AG09319 (cell line): ENCODE measurements around the gene KLF14.

ENCODE experiments used
- DNase-seq: peaks from one replicate; pipeline ENCODE4 v3.0.0-alpha.2; 2010; ENCODE audit warnings: low read depth; ENCODE audit errors: extremely low read depth
- TF ChIP-seq, protein P1 (sequence below): IDR thresholded peaks from 2 replicates; pipeline ENCODE4 v1.5.1; 2011; ENCODE audit warnings: low read depth, mild to moderate bottlenecking, inconsistent platforms, low read length, moderate library complexity

Gene KLF14

DNA sequence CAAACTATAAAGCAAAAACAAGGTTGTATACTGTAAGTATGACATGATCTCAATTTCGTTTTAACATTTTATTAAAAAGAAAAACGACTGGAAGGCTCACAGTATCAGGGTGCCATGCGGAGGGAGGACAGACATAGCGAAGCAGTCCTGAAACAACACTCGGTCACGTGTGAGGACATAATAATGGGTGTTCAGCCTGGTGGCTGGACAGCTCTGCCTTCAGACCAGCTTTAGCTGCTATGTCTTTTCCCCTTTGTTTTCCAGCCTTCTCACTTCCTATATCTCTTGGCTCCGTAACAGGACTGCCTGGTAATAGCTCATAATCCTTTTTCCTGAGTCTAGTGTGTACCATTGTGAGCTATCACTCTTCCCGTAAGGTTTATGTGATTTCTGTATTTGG lies 18.4 kb upstream of the KLF14 start:
- TF ChIP-seq, protein P1, sequence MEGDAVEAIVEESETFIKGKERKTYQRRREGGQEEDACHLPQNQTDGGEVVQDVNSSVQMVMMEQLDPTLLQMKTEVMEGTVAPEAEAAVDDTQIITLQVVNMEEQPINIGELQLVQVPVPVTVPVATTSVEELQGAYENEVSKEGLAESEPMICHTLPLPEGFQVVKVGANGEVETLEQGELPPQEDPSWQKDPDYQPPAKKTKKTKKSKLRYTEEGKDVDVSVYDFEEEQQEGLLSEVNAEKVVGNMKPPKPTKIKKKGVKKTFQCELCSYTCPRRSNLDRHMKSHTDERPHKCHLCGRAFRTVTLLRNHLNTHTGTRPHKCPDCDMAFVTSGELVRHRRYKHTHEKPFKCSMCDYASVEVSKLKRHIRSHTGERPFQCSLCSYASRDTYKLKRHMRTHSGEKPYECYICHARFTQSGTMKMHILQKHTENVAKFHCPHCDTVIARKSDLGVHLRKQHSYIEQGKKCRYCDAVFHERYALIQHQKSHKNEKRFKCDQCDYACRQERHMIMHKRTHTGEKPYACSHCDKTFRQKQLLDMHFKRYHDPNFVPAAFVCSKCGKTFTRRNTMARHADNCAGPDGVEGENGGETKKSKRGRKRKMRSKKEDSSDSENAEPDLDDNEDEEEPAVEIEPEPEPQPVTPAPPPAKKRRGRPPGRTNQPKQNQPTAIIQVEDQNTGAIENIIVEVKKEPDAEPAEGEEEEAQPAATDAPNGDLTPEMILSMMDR, result no peak
- DNase-seq, result no peak

DNA sequence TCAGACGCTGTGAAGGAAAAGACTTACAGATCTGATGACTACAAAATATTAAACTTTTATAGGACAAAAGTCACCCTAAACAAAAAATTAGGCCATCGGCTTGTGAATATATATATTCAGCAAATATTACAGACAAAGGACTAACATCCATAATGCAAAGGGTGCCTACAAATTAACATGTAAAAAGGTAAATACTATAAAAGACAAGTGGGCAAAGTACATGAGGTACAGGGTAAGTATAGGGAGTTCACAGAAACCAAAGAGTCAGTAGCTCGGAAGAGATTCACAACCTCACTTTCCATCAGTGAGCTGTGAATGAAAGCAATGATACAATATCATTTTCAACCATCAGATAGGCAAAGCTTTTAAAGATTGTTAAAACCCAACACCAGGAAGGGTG lies 16.7 kb upstream of the KLF14 start:
- DNase-seq, result no peak
- TF ChIP-seq, protein P1, result no peak

GRCh38 chr7:130748531-130749389 lies 14.8 kb upstream of the KLF14 start:
- DNase-seq, result no peak
- TF ChIP-seq, protein P1, result no peak

GRCh38 chr7:130741331-130741995 lies 7.5 kb upstream of the KLF14 start:
- TF ChIP-seq, protein P1, result no peak
- DNase-seq, result no peak

GRCh38 chr7:130740606-130741005 lies 6.6 kb upstream of the KLF14 start:
- DNase-seq, result no peak

DNA sequence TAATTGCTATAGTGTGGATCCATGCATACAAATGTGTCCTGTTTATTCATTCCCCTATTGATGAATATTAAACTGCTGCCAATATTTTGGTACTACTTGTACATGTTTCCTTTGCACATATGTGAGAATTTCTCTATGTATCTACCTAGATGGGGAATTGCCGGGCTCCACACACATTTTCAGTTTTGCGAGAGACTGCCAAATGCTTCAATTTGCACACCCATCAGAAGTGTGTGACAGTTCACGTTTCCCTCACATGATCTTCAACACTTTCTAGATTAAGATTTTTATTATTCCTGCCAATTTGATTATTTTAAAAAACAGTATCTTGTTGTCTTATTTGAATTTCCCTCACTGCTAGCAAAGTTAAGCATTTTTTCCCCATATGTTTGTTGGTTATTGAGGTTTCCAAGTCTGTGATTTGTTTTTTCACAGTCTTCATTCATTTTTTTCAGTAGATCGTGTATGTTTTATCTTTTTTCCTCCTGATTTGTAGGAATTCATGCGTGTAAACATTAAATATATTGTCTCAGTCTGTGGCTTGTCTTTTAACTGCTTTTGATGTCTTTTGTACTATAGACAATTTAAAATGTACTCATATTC lies 2.4 kb upstream of the KLF14 start:
- TF ChIP-seq, protein P1, result no peak

More at GRCh38 chr7:130740606-130741005, 6.6 kb upstream of the KLF14 start:
- TF ChIP-seq, protein P1, result no peak

More for the DNA sequence above, 2.4 kb upstream of the KLF14 start:
- DNase-seq, result no peak
